K562 (cell line): ENCODE measurements around the gene FES. TPM values are rescaled to one million over a fixed set of nuclear protein-coding genes. Genes with fewer than 3 reads are reported as not detected.

Experiments
- ATAC-seq: fragments of 200-7000 bp; cut with Tn5 transposase; 3 replicates; pipeline ENCODE4 v1.9.1; 2020; ENCODE audit warnings: moderate library complexity
- BruUV-seq: library from RNA; stranded (reverse); fragments of 400-500 nt; replicated peaks from 2 replicates; lab custom pipeline; 2021; lab: Mats Ljungman, UMichigan
- CTCF ChIA-PET: fragments of 300-600 bp; formaldehyde crosslinking; extraction: SDS; loops from one replicate; lab custom pipeline; 2021; ENCODE audit warnings: low intra/inter-chr PET ratio; lab: Yijun Ruan, JAX
- POLR2A ChIA-PET: fragments of 300-600, 350-650 bp; sonication (Branson Sonifier 250); formaldehyde crosslinking; extraction: SDS; loops from one replicate; lab custom pipeline; 2021; ENCODE audit warnings: antibody characterized with exemption, inconsistent platforms; lab: Yijun Ruan, JAX
- DNase-seq, 4 experiments: peaks; one replicate each; pipeline versions ENCODE4 v3.0.0 to v3.0.0-alpha.2; 2011 to 2018; ENCODE audit warnings: low spot score in 3 of 4, mixed read lengths in 3 of 4; ENCODE audit errors: extremely low read depth in 1 of 4
- FAIRE-seq: peaks from 2 replicates; lab custom pipeline; 2011; peaks lifted over from hg19 to GRCh38; lab: Jason Lieb, UNC
- H2AFZ ChIP-seq: 2 replicates; pipeline ENCODE4 v1.6.0; 2011; ENCODE audit warnings: low read depth, low read length, control low read depth, inconsistent platforms
- H3K27ac ChIP-seq: fragments of 200-600 bp; 3 replicates; pipeline ENCODE4 v1.8.0; 2011; ENCODE audit warnings: low read depth, mild to moderate bottlenecking, control low read depth, inconsistent platforms, low read length, moderate library complexity, mixed read lengths; ENCODE audit errors: extremely low read depth
- H3K27me3 ChIP-seq, 2 experiments: fragments of 300-600 bp in 1 of 2; 2 replicates in 1 of 2; 3 replicates in 1 of 2; pipeline versions ENCODE4 v1.6.0 to v1.8.0; 2011; ENCODE audit warnings: inconsistent platforms in 2 of 2, low read length in 2 of 2, mild to moderate bottlenecking in 1 of 2, mixed read lengths in 1 of 2, moderate library complexity in 1 of 2; ENCODE audit not compliant: control insufficient read depth in 2 of 2, insufficient read depth in 2 of 2
- H3K36me3 ChIP-seq: fragments of 300-600 bp; 3 replicates; pipeline ENCODE4 v1.8.0; 2011; ENCODE audit warnings: mild to moderate bottlenecking, low read length, inconsistent platforms; ENCODE audit not compliant: control insufficient read depth, insufficient read depth
- H3K4me1 ChIP-seq, 2 experiments: fragments of 200-600 bp in 1 of 2; replicated peaks in 1 of 2; 2 replicates in 1 of 2; 3 replicates in 1 of 2; pipeline versions ENCODE4 v1.5.1 to v1.8.0; 2011; ENCODE audit warnings: inconsistent platforms in 2 of 2, low read length in 2 of 2, mild to moderate bottlenecking in 1 of 2, mixed read lengths in 1 of 2, moderate library complexity in 1 of 2; ENCODE audit not compliant: control insufficient read depth in 2 of 2, insufficient read depth in 2 of 2
- H3K4me2 ChIP-seq: 2 replicates; pipeline ENCODE4 v1.6.1; 2011; ENCODE audit warnings: low read length, control low read depth, inconsistent platforms, mixed read lengths; ENCODE audit not compliant: insufficient read depth
- H3K4me3 ChIP-seq: fragments of 200-600 bp; sonication (generic), shearing (Covaris generic); 2 replicates; pipeline ENCODE4 v1.5.1; 2016; ENCODE audit warnings: control low read depth, inconsistent platforms
- H3K79me2 ChIP-seq: fragments of 200-600 bp; 3 replicates; pipeline ENCODE4 v1.8.0; 2011; ENCODE audit warnings: low read length, inconsistent platforms; ENCODE audit not compliant: control insufficient read depth, insufficient read depth
- H3K9ac ChIP-seq, 2 experiments: 2 replicates each; pipeline versions ENCODE4 v1.6.0 to v1.6.1; 2011; ENCODE audit warnings: low read depth in 2 of 2, low read length in 2 of 2, control low read depth in 1 of 2, inconsistent platforms in 1 of 2, mild to moderate bottlenecking in 1 of 2, mixed read lengths in 1 of 2; ENCODE audit not compliant: insufficient read depth in 1 of 2
- H3K9me1 ChIP-seq: one replicate; pipeline ENCODE4 v1.6.0; 2011; ENCODE audit warnings: inconsistent platforms, mild to moderate bottlenecking, low read length, moderate library complexity; ENCODE audit not compliant: control insufficient read depth, insufficient read depth
- H3K9me3 ChIP-seq: replicated peaks from 2 replicates; pipeline ENCODE4 v1.5.1; 2011; ENCODE audit warnings: low read depth, low read length, inconsistent platforms; ENCODE audit not compliant: control insufficient read depth, insufficient read depth
- H4K20me1 ChIP-seq: replicated peaks from 2 replicates; pipeline ENCODE4 v1.6.1; 2011; ENCODE audit warnings: low read length, inconsistent platforms, mixed read lengths; ENCODE audit not compliant: control insufficient read depth, insufficient read depth
- ADNP ChIP-seq: fragments of 200-800 bp; sonication (Bioruptor generic); IDR thresholded peaks from 2 replicates; pipeline ENCODE4 v1.6.1; 2016; ENCODE audit warnings: missing genetic modification characterization, missing compliant biosample characterization
- CBFA2T3 ChIP-seq: fragments of 450-650 bp; IDR thresholded peaks from 2 replicates; pipeline ENCODE4 v1.6.1; 2017
- CEBPB ChIP-seq: fragments of 450-650 bp; IDR thresholded peaks from 2 replicates; pipeline ENCODE4 v1.6.1; 2016; ENCODE audit warnings: missing genetic modification characterization, missing compliant biosample characterization
- CEBPG ChIP-seq, 3 experiments: fragments of 200-800 bp in 1 of 3; sonication (Bioruptor generic) in 1 of 3; sonication (generic) in 1 of 3; formaldehyde crosslinking in 1 of 3; IDR thresholded peaks in 2 of 3; conservative IDR thresholded peaks in 1 of 3; 2 replicates each; pipeline versions ENCODE4 v1.6.1 to v1.8.0; 2016 to 2022; ENCODE audit warnings: missing compliant biosample characterization in 2 of 3, missing genetic modification characterization in 2 of 3, mild to moderate bottlenecking in 1 of 3, missing genetic modification reagents in 1 of 3
- FOXK2 ChIP-seq, 2 experiments: fragments of 450-650 bp; IDR thresholded peaks in 1 of 2; conservative IDR thresholded peaks in 1 of 2; 2 replicates each; pipeline ENCODE4 v1.6.1; 2016; ENCODE audit warnings: low read depth in 2 of 2, mild to moderate bottlenecking in 1 of 2
- HCFC1 ChIP-seq: IDR thresholded peaks from 2 replicates; pipeline ENCODE4 v1.6.1; 2012; ENCODE audit warnings: low read depth, low read length, improper control_type of control experiment
- HMGN3 ChIP-seq: IDR thresholded peaks from 2 replicates; pipeline ENCODE4 v1.6.1; 2011; ENCODE audit warnings: borderline replicate concordance, low read depth, mild to moderate bottlenecking, mixed read lengths, low read length; ENCODE audit not compliant: insufficient read length; ENCODE audit errors: extremely low read depth
- MEIS2 ChIP-seq: fragments of 450-650 bp; IDR thresholded peaks from 2 replicates; pipeline ENCODE4 v1.6.1; 2014; ENCODE audit warnings: mild to moderate bottlenecking; ENCODE audit not compliant: partially characterized antibody
- MTA3 ChIP-seq: fragments of 450-650 bp; formaldehyde crosslinking; IDR thresholded peaks from 2 replicates; pipeline ENCODE4 v1.6.1; 2017; ENCODE audit warnings: mild to moderate bottlenecking, borderline replicate concordance
- MYC ChIP-seq, 2 experiments: fragments of 250-450 bp in 1 of 2; sonication (Bioruptor Pico) in 1 of 2; IDR thresholded peaks; 2 replicates each; pipeline versions ENCODE4 v1.5.1 to v1.6.1; 2012 to 2021; ENCODE audit warnings: low read depth in 2 of 2, borderline replicate concordance in 1 of 2, improper control_type of control experiment in 1 of 2, low read length in 1 of 2, mild to moderate bottlenecking in 1 of 2, moderate library complexity in 1 of 2
- MYNN ChIP-seq, 2 experiments: sonication (generic); formaldehyde crosslinking in 1 of 2; IDR thresholded peaks; 2 replicates each; pipeline versions ENCODE4 v1.5.0 to v1.6.1; 2016 to 2020; ENCODE audit warnings: antibody characterized with exemption in 1 of 2, missing genetic modification reagents in 1 of 2
- RBFOX2 ChIP-seq: fragments of 200-400 bp; formaldehyde crosslinking; IDR thresholded peaks from 2 replicates; pipeline ENCODE4 v1.6.1; 2017; ENCODE audit warnings: low read depth, mild to moderate bottlenecking, low read length, moderate library complexity
- YY1 ChIP-seq, 3 experiments: IDR thresholded peaks; 2 replicates each; pipeline ENCODE4 v1.6.1; 2011; ENCODE audit warnings: low read length in 2 of 3, mild to moderate bottlenecking in 2 of 3, moderate library complexity in 2 of 3, borderline replicate concordance in 1 of 3, control low read depth in 1 of 3, low read depth in 1 of 3; ENCODE audit not compliant: insufficient read depth in 3 of 3, insufficient replicate concordance in 2 of 3, control insufficient read depth in 1 of 3, insufficient read length in 1 of 3; ENCODE audit errors: extremely low read depth in 1 of 3
- ZNF444 ChIP-seq: fragments of 250-450 bp; sonication (Bioruptor Pico); IDR thresholded peaks from 2 replicates; pipeline ENCODE4 v1.4.0; 2020; ENCODE audit warnings: mild to moderate bottlenecking, moderate library complexity
- WGBS: fragments of 100-300 bp; shearing (Covaris generic); methylation state at CpG from one replicate; pipeline ENCODE4 v1.1.6; 2016; ENCODE audit warnings: low coverage, mixed read lengths; ENCODE audit not compliant: insufficient coverage; ENCODE audit errors: missing lambda C conversion rate; 5-methylcytosine and 5-hydroxymethylcytosine counted together
- in situ Hi-C: fragments of 300-500 bp; cut with MboI; formaldehyde crosslinking; loops from 4 replicates; pipeline ENCODE4 v1.15.0; 2018; ENCODE audit warnings: inconsistent platforms, mixed read lengths
- intact Hi-C: fragments of 100-400 bp; cut with micrococcal nuclease; formaldehyde crosslinking; loops from 2 replicates; pipeline ENCODE4 v1.14.2; 2022
- polyA plus RNA-seq, 8 experiments: library from polyadenylated mRNA; depleted of rRNA in 4 of 8; stranded (reverse) in 5 of 8; unstranded in 3 of 8; fragments of >200 nt; fragmentation: Nextera tagmentation in 2 of 8; fragmentation: Illumina TruSeq in 1 of 8; extraction: Ambion mirVana in 2 of 8; extraction: Trizol in 1 of 8; gene quantifications; 2 replicates each; pipeline versions ENCODE4 v1.2.1 to v1.2.3, GENCODE V29; 2011 to 2014; ENCODE audit warnings: inconsistent platforms in 1 of 8, missing spikeins in 1 of 8
- total RNA-seq, 7 experiments: library from RNA; depleted of rRNA in 6 of 7; stranded (reverse); fragments of >200 nt in 6 of 7; fragmentation: Illumina TruSeq in 2 of 7; extraction: Trizol in 2 of 7; gene quantifications; 2 replicates each; pipeline versions ENCODE4 v1.2.1 to v1.2.3, GENCODE V29; 2011 to 2021; ENCODE audit warnings: low replicate concordance in 1 of 7
- TF ChIP-seq, protein P1 (sequence below), 3 experiments: fragments of 200-800 bp in 1 of 3; sonication (Bioruptor generic) in 1 of 3; sonication (generic) in 1 of 3; formaldehyde crosslinking in 1 of 3; IDR thresholded peaks; 2 replicates each; pipeline versions ENCODE4 v1.6.1 to v1.8.0; 2016 to 2022; ENCODE audit warnings: mild to moderate bottlenecking in 2 of 3, missing compliant biosample characterization in 2 of 3, missing genetic modification characterization in 2 of 3, missing genetic modification reagents in 1 of 3
- TF ChIP-seq, protein P2 (sequence below), 3 experiments: IDR thresholded peaks in 2 of 3; conservative IDR thresholded peaks in 1 of 3; 2 replicates each; pipeline ENCODE4 v1.5.1; 2011 to 2012; ENCODE audit warnings: low read length in 3 of 3, mild to moderate bottlenecking in 3 of 3, control low read depth in 2 of 3, improper control_type of control experiment in 1 of 3, inconsistent platforms in 1 of 3, low read depth in 1 of 3, mixed read lengths in 1 of 3, moderate library complexity in 1 of 3; ENCODE audit not compliant: insufficient read depth in 2 of 3

Gene FES
- total and polyA plus RNA-seq, 9 of the 15 experiments (the other 6 are each of a cell fraction or from before 2014, with no cell fraction given), result 0.38 to 2.6 (median 0.82) TPM

DNA sequence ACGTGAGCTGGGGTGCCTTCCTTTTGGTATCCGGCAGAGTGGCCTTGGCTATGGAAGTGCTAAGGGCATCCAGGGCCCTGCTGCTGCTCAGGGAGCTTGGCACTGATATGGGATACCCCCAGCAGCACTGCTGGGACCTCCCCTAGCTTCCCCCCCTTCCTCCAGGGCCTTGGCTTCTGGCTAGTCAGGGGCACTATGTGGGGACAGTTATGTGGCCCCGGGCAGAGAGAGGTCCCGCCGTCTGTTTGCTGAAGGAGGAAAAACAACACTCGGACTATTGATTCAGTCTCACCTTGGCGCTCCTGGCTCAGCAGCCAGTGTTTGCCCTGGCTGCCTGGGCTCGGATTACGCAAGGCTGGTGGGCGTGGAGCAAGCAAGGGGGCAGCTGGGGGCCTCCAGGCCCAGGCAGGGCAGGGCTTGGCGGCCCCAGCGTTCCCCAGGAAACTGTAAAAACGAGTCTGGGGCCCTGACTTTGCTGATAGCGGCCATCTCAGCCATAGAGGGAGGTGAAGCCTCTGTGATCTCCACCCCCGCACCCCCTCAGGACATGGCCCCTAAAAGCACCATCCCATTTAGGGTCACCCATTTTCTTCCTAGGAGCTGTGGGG lies 10.2 kb upstream of the FES start:
- Histone ChIP-seq H4K20me1 (peaks cover 12% of the 10 kb centered on the region; the same call in 1 of the 2 replicates), H3K9ac (peak overlapping the region; percentile 95 to 96), H3K9me3 (no peaks in the 10 kb centered on the region), H3K4me3 (peak overlapping the region; percentile 78), H3K27me3 (no peaks in the 10 kb centered on the region), H3K4me1 (peaks cover 35 to 64% of the 10 kb centered on the region in 2 experiments), H3K36me3 (peaks cover 60% of the 10 kb centered on the region), H2AFZ (no peak overlapping the region), H3K4me2 (peak overlapping the region; percentile 91), H3K27ac (peak overlapping the region; percentile 96), H3K79me2 (peaks cover 68% of the 10 kb centered on the region), H3K9me1 (no peaks in the 10 kb centered on the region)
- in situ Hi-C loops (no loop called here), intact Hi-C loops (loop anchor here (5.0 kb wide), 3 partner anchors 52 to 222 kb away; partner anchors contain the start of gene BLM)
- BruUV-seq, result no TSS peak
- ChIA-PET CTCF (no interaction called here), POLR2A (interaction anchor here (0.6 to 2.0 kb wide), 8 partner anchors 7 to 1297 kb away, joined by 3 to 6 read pairs (median 4); no protein-coding TSS in a partner anchor)
- FAIRE-seq (no peak), DNase-seq (peak; percentile 48 to 80 (median 55)), ATAC-seq (peak; percentile 10)
- 12% methylated on average over 15 of the region's 15 CpGs for WGBS
- TF ChIP-seq HCFC1 (no peak), RBFOX2 (peak; percentile 53; the same call in 1 of the 2 replicates), MTA3 (0 out of 2 replicates have a peak, but pooled peaks have one; percentile 43), YY1 (IDR thresholded peaks at IDR 0.05; ENCODE audit: borderline replicate concordance in 1 of 3, control insufficient read depth in 1 of 3, extremely low read depth in 1 of 3, insufficient read depth in 3 of 3, insufficient read length in 1 of 3, insufficient replicate concordance in 2 of 3, low read depth in 1 of 3, low read length in 2 of 3) (peak in 1 of 3 experiments; percentile 79), FOXK2 (conservative IDR thresholded peaks at IDR 0.05 in 1 of 2, IDR thresholded peaks at IDR 0.05 in 1 of 2; ENCODE audit: low read depth in 2 of 2) (no peak), MYC (IDR thresholded peaks at IDR 0.05; ENCODE audit: low read depth, low read length) (no peak), MYC (CRISPR knock-in tag; IDR thresholded peaks at IDR 0.05; ENCODE audit: borderline replicate concordance, low read depth) (no peak), ADNP (no peak), MEIS2 (no peak), ZNF444 (CRISPR knock-in tag) (no peak), CEBPB (peak; percentile 93), MYNN (IDR thresholded peaks at IDR 0.05) (0 out of 2 replicates have a peak, but pooled peaks have one; percentile 20), MYNN (CRISPR knock-in tag; IDR thresholded peaks at IDR 0.05) (no peak), CBFA2T3 (peak; percentile 41; the same call in 1 of the 2 replicates), HMGN3 (peak; percentile 66), CEBPG (CRISPR knock-in tag; IDR thresholded peaks at IDR 0.05) (peak; percentile 67; the same call in 1 of the 2 replicates), CEBPG (tag; conservative IDR thresholded peaks at IDR 0.05 in 1 of 2, IDR thresholded peaks at IDR 0.05 in 1 of 2) (peak; percentile 49 to 57; a peak in 3 of 4 replicates)
- TF ChIP-seq, protein P1, sequence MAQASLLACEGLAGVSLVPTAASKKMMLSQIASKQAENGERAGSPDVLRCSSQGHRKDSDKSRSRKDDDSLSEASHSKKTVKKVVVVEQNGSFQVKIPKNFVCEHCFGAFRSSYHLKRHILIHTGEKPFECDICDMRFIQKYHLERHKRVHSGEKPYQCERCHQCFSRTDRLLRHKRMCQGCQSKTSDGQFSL (CRISPR knock-in tag; IDR thresholded peaks at IDR 0.05), result no peak
- TF ChIP-seq, protein P1 (tag; IDR thresholded peaks at IDR 0.05), result no peak
- TF ChIP-seq, protein P2, sequence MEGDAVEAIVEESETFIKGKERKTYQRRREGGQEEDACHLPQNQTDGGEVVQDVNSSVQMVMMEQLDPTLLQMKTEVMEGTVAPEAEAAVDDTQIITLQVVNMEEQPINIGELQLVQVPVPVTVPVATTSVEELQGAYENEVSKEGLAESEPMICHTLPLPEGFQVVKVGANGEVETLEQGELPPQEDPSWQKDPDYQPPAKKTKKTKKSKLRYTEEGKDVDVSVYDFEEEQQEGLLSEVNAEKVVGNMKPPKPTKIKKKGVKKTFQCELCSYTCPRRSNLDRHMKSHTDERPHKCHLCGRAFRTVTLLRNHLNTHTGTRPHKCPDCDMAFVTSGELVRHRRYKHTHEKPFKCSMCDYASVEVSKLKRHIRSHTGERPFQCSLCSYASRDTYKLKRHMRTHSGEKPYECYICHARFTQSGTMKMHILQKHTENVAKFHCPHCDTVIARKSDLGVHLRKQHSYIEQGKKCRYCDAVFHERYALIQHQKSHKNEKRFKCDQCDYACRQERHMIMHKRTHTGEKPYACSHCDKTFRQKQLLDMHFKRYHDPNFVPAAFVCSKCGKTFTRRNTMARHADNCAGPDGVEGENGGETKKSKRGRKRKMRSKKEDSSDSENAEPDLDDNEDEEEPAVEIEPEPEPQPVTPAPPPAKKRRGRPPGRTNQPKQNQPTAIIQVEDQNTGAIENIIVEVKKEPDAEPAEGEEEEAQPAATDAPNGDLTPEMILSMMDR (IDR thresholded peaks at IDR 0.05 in 2 of 3, conservative IDR thresholded peaks at IDR 0.05 in 1 of 3; ENCODE audit: insufficient read depth in 2 of 3, low read depth in 1 of 3, low read length in 3 of 3), result no peak
